GM12865 (cell line): ENCODE data around the gene A3GALT2.

ENCODE experiments used
- DNase-seq: peaks from one replicate; pipeline ENCODE4 v3.0.0; 2010; ENCODE audit warnings: low read depth
- H3K4me3 ChIP-seq: 2 replicates; pipeline ENCODE4 v1.5.1; 2011; ENCODE audit warnings: mild to moderate bottlenecking, low read depth, low read length, control low read depth
- TF ChIP-seq, protein P1 (sequence below): IDR thresholded peaks from 2 replicates; pipeline ENCODE4 v1.5.1; 2011; ENCODE audit warnings: low read length, control low read depth, low read depth, inconsistent platforms; ENCODE audit not compliant: insufficient read depth; ENCODE audit errors: missing control alignments

The A3GALT2 gene

DNA sequence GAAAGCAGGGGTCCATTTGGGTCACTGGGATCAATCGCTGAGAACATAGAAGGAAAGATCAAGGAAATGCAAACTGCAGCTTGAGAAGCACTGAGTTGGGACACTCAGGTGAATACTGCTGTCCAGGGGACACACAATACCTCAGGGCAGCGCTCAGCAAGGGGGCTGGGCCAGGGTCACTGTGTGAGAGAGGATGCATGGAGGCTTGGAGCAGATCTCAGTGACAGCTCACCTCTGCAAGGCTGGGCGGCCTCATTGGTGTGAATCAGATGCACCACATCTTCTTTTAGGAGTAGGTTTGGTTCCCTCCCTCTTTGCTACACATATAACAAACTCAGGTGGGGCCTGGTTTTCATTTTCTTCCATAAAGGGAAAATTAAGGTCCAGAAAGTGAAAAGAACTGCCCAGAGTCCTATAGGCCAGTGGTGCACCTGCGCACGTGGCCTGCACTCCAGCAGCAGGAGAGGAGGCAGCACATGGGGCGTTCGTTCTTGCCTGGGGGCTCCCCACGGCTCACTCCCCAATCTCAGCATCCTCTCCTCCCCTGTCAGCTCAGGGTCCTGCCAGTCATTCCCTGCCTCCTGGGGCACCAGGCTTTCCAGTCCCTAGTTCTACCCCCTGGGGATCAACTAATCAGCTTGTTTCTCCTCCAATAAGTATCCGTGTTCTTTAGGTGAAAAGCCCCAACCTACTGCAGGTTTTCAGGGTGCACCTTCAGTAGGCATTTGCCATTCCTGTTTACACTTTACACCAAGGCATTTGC lies 1.5 kb downstream of the A3GALT2 start:
- TF ChIP-seq, protein P1, sequence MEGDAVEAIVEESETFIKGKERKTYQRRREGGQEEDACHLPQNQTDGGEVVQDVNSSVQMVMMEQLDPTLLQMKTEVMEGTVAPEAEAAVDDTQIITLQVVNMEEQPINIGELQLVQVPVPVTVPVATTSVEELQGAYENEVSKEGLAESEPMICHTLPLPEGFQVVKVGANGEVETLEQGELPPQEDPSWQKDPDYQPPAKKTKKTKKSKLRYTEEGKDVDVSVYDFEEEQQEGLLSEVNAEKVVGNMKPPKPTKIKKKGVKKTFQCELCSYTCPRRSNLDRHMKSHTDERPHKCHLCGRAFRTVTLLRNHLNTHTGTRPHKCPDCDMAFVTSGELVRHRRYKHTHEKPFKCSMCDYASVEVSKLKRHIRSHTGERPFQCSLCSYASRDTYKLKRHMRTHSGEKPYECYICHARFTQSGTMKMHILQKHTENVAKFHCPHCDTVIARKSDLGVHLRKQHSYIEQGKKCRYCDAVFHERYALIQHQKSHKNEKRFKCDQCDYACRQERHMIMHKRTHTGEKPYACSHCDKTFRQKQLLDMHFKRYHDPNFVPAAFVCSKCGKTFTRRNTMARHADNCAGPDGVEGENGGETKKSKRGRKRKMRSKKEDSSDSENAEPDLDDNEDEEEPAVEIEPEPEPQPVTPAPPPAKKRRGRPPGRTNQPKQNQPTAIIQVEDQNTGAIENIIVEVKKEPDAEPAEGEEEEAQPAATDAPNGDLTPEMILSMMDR = no peak
- no peak for DNase-seq
- no peak overlapping the region for H3K4me3 ChIP-seq

DNA sequence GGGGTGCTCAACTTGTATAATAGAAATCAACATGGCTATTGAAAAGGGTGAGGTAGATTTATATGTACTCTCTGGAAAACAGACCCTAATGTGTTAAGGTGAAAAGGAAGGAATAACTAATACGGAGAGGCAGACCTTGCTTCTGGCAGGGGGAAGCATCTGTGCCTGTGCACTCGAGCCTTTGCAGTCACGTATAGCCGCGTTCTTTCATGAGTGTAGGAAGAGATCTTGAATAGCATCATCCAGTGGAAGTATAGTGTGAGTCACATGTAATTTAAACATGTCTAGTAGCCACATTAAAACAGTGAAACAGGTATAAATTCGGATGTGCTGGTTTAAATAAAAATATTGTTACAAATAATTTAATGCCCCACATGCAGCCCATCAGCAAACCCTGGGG lies 3.0 kb downstream of the A3GALT2 start:
- DNase-seq = no peak
- H3K4me3 ChIP-seq = no peak overlapping the region
- TF ChIP-seq, protein P1 = no peak

DNA sequence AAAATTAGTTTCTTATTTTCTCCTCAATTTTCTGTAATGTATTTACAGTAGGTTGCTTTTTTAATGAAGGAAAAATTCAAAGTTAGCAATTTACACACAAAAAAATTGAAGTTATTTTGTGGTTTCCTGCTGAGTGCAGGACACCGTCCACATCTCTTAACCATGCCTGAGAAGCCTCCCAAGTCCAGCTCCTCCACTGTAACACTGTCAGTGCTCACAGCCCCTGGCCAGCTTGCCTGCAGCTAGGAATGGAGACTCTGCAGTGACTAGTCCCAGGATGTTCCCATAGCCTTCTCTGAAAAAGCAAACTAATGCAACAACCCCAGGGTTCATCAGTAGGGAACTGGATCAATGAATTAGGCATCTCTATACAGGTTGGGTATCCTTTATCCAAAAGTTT lies 3.5 kb downstream of the A3GALT2 start:
- H3K4me3 ChIP-seq = no peak overlapping the region
- no peak for DNase-seq
- TF ChIP-seq, protein P1 = no peak

GRCh38 chr1:33316601-33317000 lies 4.3 kb downstream of the A3GALT2 start:
- no peak for DNase-seq
- no peak overlapping the region for H3K4me3 ChIP-seq
- TF ChIP-seq, protein P1 = no peak

- TF ChIP-seq, protein P1 = no peak
- H3K4me3 ChIP-seq = no peak overlapping the region
- DNase-seq = no peak
These were observed 6.5 kb downstream of the A3GALT2 start for GRCh38 chr1:33314416-33314815.

- no peak overlapping the region for H3K4me3 ChIP-seq
- TF ChIP-seq, protein P1 = no peak
These were observed 8.5 kb downstream of the A3GALT2 start for GRCh38 chr1:33312413-33312749.

More at GRCh38 chr1:33312413-33312749, 8.5 kb downstream of the A3GALT2 start:
- DNase-seq = no peak
